NCI-H1694 treated with DMSO at 0.1 percent for 48 hours (cell line): Measurements from ENCODE around the gene NTHL1.
A peak's percentile ranks its signal among the peaks of the same experiment; 100 is the strongest.

Experiments
- DNase-seq: peaks from one replicate; lab custom pipeline; 2025; lab: John Stamatoyannopoulos, UW

Gene NTHL1

DNA sequence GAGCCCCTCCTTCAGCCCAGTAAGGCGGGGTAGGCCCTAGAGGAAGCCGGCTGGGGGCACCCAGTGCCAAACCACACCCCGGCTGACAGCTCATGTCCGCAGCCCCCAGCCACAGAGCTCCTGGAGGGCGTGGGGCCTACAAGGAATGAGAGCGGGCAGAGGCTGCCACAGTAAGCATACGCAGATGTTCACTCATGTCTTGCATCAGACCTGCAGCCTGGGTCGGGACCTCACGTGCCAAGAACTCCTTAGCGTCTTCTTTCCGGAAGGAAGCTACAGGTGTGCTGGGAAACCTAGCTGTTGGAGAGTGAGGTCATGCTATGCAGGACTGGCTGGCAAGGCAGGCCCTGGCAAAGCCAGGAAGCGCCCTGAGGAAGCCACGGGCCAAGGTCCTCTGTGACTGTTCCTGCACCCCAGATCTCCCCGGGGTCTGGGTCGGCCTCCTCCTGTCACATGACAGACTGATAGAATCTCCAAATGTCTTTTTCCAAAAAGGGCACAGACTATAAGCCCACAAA, 39.6 kb downstream of the NTHL1 start:
- no peak for DNase-seq

DNA sequence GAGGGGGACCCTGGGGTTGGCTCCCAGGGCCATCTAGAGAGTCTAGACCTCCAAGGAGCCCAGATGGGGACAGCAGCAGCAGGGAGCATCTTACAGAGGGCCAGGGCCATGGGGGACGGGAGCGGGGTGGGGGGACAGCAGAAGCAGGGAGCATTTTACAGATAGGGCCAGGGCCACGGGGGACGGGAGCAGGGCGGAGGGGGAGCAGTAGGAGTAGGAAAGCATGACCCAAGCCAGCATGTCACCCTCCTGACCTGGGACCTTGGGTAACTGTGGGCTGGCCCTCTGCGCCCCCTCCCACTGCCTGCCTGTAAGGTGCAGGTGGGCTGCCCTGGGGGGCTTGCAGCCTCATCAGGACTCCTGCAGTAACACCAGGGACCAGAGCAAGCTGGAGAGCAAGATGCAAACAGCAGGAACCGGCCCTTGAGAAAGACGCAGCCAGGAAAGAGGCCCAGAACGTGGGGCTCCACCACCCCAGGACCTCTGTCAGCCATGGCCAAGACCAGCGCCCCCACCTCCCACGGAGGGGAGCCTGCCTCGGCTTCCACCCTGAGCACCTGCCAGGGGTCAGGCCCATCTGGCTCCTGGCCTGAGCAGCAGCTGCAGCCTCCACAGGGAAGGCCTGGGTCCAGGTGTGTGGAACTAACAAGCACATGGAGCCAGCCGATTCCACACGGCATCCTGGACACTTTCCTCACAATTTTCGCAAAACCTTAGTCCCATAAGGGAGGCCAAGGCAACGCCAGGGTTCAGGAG, 40.4 kb downstream of the NTHL1 start:
- DNase-seq, result no peak

DNA sequence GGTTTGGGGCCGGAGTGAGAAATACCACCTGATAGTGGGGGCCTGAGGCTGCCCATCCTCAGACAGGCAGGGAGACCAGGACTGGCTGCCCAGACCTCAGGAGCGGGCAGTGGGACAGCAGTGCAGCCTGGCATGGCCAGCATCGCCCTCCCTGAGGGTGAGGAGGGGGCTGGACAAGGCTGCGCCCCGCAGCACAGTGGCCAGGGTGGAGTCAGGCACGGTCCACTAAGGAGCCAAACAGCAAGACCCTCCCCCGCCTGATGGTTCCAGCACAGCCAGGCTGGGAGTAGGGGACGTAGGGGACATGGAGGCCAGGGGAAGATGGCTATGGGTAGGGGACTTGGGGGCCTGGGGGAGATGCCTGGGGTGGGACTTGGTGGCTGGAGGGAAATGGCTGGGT, 41.3 kb downstream of the NTHL1 start:
- no peak for DNase-seq

DNA sequence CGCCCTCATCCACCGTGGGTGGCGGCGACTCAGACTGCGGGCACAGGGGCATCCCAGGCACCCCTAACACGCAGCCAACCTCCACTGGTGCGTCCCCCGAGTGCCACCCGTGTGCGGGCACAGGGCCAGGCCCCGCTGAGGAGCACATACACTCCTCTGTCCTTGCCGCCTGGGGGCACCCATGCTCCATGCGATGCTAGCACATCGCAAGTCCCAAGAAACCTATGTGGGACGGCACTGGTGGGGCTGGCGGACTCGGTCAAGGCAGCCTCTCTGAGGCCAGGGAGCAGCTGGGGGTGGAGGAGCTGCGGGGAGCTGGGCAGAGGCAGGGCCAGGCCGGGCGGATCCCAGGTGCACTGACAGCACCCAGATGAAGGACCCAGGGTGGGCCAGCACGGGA, 42.0 kb downstream of the NTHL1 start:
- DNase-seq, result peak; percentile 39

DNA sequence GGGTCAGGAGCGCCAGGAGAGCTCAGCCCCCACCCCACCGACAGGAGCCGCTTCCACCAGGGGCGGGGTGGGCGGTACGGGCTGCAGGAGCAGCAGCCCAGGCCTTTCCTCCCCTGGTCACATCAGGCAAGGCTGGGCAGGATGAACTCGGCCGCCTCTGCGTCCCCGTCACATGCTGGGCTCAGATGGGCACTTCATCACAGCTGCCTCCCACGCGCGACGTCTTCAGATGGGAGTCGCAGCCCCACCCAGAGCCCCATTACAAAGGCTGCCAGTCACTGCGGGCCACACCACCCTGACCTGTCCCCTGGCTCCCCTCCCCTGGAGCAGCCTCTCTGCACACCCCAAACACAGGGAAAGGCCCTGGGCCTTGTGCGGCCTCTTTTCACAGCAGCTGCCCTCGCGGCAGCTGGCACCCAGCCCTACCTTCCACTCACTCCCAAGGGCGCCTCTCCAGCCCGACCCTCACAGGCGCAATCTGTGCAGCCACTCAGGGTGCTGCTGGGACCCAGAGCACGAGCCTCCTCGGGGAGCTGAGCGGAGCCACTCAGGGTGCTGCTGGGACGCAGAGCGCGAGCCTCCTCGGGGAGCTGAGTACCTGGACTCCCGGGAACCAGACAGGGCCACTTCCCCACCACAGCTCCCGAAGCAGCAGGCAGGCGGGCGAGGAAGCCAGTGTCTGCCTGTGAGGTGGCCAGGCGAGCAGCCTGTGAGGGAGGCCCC, 42.7 kb downstream of the NTHL1 start:
- DNase-seq, result no peak

DNA sequence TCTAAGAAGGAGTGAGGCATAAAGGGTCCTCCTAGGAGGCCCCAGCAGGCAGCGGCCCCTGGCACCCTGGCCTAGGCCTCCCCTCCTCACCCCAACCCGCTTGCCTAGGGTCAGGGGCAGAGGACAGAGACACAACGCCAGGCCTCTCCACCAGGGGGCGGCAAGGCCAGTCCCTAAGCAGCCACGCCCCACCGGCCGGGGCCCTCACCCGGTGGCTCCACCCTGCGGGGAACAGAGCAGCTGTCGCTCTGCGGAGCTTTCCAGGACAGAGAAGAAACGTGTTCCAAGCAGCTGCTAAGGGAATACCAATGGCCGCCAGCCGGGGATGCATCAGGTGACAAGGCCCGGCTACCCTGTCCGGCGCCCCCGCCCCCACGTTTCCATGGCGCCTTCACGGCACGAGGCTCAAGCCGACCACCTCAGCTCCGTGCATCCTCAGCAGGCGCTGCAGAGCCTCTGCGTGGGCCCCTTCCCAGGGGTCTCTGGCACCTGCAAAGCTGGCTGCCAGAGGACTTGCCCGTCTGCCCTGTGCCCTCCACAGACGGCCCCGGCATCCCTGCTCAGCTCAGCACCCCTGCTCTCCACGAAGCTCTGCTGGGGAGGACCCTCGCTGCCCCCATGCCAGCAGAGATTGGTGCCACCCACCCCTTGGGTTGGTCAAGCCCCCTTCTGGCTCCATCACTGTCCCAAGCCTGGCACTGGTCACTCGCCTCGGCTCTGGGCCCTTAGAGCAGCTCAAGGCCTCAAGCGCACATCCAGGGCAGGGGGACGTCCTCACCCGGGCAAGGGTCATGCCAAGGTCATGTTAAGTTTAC, 43.6 kb downstream of the NTHL1 start:
- peak; percentile 88 for DNase-seq

DNA sequence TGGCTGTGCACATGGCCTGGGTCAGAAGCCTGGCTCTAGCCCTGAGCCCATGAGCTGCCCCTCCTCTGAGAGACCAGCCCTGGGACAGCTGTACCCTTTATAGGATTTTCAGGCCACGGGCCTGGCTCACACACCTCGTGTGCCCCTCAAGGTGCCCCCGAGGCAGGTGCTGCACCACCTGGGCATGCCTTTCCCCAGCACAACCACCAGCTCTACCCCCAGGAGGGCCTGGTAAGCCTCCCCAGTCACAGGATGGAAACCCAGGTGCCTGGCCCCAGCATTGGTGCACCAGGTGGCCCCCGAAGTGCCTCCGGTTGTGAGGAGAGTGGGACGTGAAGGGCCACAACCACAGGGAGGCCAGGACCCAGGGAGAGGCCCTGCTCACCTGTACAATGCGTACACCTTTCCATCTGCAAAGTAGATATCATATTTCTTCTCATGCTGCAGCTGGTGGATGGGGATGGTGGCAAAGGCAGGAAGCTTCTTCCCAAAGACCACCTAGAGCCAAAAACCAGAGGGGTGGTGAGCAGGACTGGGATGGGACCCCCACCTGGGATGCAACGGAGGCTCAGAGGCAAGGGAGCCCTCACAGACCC, 44.3 kb downstream of the NTHL1 start:
- no peak for DNase-seq

DNA sequence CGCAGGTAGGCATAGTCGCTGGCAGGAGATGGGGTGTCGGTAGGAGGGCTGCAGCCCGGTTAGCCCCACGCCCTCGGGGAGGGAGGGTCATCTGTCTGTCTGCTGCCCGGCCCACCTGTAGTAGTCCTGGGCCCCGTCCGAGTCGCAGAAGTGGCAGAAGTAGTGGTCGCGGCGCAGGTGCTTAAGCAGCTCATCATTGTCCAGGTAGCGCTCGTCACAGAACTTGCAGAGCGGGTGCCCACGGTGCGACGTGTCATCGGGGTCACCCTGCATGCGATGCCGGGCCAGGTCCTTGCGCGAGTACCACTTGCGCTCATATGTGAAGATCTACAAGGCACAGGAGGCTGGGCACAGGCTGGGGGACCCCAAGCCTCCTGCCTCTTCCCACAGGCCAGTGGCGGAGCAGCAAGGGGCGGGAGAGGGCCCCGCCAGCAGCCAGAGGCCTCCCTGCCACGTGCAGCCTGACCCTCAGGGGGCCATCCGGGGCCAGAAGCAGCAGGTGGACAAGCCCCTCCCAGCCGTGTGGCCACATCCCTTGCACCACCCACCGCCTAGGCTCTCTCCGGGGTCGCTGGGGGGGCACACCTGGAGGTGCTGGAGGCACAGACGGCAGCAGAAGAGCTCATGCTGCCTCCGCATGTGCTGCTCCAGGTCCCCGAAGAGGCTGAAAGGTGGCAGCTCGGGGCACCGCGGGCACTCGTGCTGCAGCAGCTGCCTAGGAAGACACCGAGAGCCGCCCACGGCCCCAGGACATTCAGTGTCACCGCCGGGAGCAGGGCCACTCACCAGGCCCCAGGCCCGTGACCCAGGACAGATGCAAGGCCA, 45.0 kb downstream of the NTHL1 start:
- no peak for DNase-seq

DNA sequence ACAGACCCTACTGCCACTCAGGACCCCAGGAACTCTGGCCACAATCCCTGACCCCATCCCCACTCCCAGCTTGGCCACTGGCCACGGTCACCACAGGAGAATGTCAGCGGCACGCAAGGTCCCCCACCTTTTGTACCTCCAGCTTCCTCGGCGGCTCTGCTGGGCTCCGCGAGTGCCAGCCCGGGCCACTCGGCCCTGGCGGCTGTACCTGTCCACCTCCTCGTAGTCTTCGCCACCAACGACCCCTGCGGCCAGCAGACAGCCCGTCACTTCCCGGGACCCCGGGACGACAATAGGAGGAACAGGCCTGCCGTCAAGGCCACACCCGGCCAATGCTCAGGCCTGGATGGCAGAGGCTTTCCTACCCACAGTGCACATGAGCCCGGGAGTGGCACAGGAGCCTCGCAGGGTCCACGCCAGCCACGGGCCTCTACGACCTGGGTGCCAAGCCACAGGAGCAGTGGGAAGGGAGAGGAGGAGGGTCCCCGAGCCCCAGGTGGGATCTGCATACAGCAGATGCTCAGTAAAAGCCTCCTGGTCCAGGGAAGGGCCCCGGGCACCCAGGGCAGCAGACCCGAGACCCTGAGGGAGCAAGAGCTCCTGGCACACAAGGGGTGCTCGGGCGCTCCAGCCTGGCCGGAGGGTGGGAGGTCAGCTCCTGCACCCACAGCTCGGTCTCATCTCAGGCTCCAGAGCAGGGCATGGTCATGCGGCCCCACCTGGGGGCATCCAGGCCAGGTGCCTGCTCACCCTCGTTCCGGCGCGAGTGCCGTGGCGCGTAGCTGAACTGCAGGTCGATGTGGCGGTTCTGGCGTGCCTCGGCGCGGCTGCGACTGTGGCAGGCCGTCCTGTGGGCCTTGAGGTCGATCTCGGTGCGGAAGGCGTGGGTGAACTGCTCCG, 45.9 kb downstream of the NTHL1 start:
- DNase-seq, result no peak

DNA sequence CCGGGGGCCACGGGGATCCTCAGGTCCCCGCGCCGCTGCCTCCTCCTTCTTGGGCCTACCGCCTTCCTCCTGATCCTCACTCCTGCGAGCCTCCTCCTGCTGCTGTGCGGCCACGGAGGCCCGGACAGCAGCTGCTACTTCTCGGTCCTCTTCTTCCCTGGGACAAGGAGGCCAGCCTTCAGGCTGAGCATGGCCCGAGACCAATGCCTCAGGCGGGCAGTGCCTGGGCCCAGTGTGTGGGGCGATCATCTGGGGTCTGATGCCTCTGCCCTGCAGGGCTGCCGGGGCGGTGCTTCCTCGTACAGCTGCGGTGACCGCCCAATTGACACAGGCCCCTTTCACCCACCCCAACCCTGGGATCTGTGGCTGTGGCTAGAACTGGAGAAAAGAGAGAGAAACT, 46.6 kb downstream of the NTHL1 start:
- DNase-seq, result no peak

DNA sequence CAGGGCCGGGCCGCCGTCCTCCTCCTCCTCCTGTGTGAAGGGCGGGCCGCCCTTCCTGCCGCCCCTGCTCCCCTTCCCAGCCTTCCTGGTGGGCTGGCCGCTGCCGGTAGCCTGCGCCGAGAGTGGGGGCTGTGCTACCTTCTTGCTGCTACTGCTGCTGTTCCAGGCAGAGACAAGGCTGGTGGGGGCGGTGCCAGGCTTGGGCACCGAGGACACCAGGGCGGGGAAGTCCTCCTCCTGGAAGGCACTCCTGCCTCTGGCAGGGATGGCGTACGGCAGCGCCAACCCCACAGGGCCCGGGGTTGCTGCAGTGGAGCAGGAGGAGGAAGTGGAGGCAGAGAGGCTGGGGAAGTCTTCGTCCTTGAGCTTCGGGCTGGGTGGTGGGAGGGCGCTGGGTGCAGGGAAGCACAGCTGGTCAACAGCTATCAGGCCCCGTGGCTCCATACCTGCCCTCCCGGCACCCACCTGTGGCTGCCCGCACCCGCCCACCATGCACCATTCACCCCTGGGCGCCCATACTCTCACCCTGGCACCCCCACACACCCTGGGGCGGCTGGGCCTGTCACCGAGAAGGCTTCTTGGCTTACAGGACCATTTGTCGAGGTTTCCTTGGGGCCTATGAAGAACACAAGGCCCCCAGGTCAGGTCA, 47.6 kb downstream of the NTHL1 start:
- DNase-seq, result no peak

DNA sequence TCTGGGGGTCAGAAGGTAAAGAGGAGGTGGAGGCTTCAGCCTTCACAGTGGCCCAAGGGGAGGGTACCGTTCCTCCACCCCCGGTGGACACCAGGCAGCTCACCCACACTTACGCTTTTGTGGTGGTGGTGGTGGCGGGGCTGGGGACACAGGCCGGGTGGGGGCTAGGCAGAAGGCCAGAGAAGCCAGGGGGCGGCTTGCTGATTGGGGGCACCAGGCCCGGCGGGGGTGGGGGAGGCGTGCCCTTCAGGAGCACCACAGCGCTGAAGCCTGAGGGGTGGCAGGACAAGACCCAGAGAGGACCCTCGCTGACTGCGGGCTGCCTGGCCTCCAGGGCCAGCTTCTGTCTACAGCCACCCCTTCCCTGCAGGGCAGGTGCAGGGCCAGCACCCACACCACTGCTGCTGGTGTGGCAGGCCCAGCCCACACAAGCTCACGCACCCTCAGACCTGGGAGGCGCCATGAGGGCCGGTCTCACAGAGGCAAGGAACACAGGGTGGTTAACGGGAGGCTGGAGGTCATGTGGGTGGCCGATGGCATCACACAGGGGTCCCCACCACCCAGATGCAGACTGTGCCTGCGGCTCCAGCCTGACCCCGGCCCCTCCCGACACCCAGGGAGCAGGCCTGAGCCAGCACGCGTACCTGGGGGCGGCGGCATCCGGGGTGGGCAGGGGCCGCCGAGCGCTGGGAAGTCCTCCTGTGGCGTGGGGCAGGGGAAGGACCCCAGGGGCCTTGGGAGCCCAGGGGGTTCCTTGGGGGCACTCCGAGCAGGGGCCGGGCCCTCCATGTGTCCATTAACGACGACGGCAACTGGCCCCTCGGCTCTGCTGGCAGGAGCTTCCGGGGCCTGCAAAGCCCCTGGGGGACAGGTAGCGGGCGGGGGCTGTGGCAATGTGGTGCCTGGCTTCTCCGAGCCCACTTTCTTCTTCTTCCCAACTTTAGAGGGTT, 48.5 kb downstream of the NTHL1 start:
- DNase-seq, result no peak

DNA sequence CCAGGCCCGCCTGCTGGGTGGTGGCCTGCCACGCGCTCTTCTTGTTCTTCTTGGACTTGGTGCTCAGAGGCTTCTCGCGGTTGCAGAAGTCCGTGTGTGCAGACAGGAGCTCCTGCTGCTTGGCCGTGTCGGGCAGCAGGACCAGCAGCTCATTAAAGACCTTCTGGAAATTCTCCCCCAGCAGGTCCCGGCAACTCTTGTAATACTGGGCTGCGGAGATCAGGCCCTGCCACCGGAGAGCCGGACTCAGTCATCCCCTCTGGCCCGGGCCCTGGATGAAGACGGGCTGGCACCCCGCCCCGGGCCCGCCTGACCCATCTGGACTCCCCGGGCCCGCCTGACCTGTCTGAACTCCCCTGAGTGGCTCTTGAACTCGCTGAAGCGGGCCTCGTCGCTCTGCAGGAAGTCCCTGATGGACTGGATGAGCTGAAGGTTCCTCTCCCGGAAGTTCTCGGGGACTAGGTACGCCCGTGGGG, 49.2 kb downstream of the NTHL1 start:
- no peak for DNase-seq

DNA sequence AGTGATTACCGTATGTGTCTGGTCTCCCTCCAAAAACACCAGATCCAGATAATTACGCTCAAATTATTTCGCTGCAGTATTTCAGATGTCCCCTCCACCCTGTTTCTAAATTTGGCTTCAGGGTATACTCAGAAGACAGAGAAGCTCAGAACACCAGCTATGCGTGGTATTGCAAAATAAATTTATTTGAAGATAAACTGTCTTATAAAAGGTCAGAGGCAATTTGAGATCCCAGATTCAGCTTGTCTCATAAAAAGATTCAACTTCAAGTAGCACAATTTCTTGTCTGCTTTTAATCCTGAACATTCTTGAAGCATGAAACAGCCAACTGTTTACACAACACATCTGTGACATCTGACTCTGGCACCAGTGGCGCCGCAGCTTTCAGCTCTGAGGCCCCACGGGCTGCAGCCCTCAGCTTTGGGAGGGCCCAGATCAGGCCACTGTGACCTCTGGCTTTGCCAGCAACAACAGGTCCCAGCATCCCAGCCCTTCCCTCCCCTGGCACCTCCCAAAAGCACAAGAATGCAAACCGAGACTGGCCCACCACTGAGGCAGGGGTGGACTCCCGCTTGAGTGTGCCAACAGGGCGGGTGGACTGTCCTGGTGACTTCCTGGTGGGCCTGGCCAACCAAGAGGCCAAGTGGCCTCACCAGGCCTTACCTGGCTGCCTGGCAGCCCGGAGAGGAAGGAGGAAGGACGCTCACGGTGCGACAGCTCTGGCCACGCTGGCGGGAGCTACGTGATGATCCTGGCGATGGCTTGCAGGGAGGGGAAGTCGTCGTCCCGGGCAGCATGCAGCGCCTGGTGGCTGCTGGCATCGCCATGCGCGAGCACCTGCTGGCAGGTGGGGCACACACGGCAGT, 49.9 kb downstream of the NTHL1 start:
- DNase-seq, result no peak

DNA sequence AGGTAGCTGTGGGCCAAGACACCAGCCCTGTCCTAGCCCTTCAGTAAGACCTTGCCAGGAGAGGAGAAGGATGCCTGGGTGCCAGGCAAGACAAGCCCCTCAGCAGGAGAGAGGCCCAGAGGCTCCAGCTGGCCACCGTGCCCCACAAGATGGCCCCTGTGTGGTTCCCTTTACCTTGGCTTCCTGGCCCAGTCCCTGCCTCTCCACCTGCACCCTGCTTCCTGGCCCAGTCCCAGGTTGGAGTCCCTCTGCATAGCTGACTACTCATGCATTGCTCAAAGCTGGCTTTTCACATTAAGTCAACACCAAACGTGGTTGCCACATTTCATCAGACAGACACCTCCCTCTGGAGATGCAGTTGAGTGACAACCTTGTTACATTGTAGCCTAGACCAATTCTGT, 53.9 kb downstream of the NTHL1 start:
- no peak for DNase-seq

DNA sequence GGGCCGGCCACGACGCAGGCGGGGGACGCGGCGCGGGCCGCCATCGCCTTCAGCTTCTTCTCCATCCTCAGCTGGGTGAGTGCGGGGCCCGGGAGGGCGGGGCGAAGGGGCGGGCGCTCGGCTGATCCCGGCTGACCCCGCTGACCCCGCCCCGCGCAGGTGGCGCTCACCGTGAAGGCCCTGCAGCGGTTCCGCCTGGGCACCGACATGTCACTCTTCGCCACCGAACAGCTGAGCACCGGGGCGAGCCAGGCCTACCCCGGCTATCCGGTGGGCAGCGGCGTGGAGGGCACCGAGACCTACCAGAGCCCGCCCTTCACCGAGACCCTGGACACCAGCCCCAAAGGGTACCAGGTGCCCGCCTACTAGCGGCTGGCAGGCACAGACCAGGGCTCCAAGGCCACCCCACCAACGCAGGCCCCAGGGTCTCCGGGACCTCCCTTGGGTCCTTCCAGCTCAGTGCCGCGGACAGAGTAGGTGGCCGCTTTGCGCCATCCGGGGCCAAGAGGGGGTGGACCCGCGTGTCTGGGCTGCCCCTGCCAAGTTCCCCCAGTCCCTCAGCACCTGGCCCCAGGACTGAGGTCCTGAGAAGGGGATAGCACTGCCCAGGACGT, 54.8 kb downstream of the NTHL1 start:
- no peak for DNase-seq
